AG08395 (cell line): Measurements from ENCODE around the gene EPM2A.
"Not testable (repeated sequence)": the region's sequence is repeated elsewhere in the genome, so short reads cannot be mapped to it uniquely, and the experiment has no call there.

ENCODE experiments used
- DNase-seq: peaks from one replicate; pipeline ENCODE4 v3.0.0; 2012; ENCODE audit warnings: mixed read lengths, low spot score

EPM2A gene

GRCh38 chr6:145729887-145730286, 5.4 kb downstream of the EPM2A start:
- no peak for DNase-seq

GRCh38 chr6:145728444-145729385, 6.6 kb downstream of the EPM2A start:
- DNase-seq, result no peak

GRCh38 chr6:145727817-145728388, 7.4 kb downstream of the EPM2A start:
- no peak for DNase-seq

GRCh38 chr6:145725570-145725969, 9.8 kb downstream of the EPM2A start:
- DNase-seq, result no peak

GRCh38 chr6:145723646-145724045, 11.7 kb downstream of the EPM2A start:
- DNase-seq, result no peak

GRCh38 chr6:145722190-145722589, 13.1 kb downstream of the EPM2A start:
- DNase-seq, result no peak

GRCh38 chr6:145721144-145721543, 14.2 kb downstream of the EPM2A start:
- no peak for DNase-seq

GRCh38 chr6:145715426-145715825, 19.9 kb downstream of the EPM2A start:
- no peak for DNase-seq

- no peak for DNase-seq
Observed at GRCh38 chr6:145714731-145715130, 20.6 kb downstream of the EPM2A start.

- DNase-seq, result no peak
Observed at GRCh38 chr6:145713773-145714172, 21.5 kb downstream of the EPM2A start.

GRCh38 chr6:145711372-145711771, 23.9 kb downstream of the EPM2A start:
- no peak for DNase-seq

- DNase-seq, result no peak
Observed at GRCh38 chr6:145707397-145707796, 27.9 kb downstream of the EPM2A start.

GRCh38 chr6:145705561-145705960, 29.8 kb downstream of the EPM2A start:
- DNase-seq, result no peak

GRCh38 chr6:145704143-145704781, 31.1 kb downstream of the EPM2A start:
- DNase-seq, result no peak

- peak; percentile 43 for DNase-seq
Observed at GRCh38 chr6:145699462-145699861, 35.9 kb downstream of the EPM2A start.

GRCh38 chr6:145697401-145697800, 37.9 kb downstream of the EPM2A start:
- not testable (repeated sequence) for DNase-seq

- no peak for DNase-seq
Observed at GRCh38 chr6:145694083-145694737, 41.1 kb downstream of the EPM2A start.

- DNase-seq, result no peak
Observed at GRCh38 chr6:145690969-145691368, 44.4 kb downstream of the EPM2A start.

GRCh38 chr6:145689529-145689928, 45.8 kb downstream of the EPM2A start:
- no peak for DNase-seq

GRCh38 chr6:145688493-145688905, 46.8 kb downstream of the EPM2A start:
- no peak for DNase-seq

GRCh38 chr6:145685932-145686331, 49.4 kb downstream of the EPM2A start:
- DNase-seq, result no peak

- no peak for DNase-seq
Observed at GRCh38 chr6:145681965-145682364, 53.4 kb downstream of the EPM2A start.
